ENCODE results near the gene LRCH2. TPM values are rescaled to one million over a fixed set of nuclear protein-coding genes. Genes with fewer than 3 reads are reported as not detected.

LRCH2 gene
- total and polyA plus RNA-seq, 2 of the 4 experiments (the other 2 are of a cell fraction) = 2.6 to 4.3 TPM

GRCh38 chrX:115138040-115138439 is 95.9 kb downstream of the LRCH2 start:
- no peak for ATAC-seq (ENCODE audit: low read depth)
- no peak overlapping the region for H3K27ac ChIP-seq (ENCODE audit: insufficient read depth, low read length)
- H2BK5ac ChIP-seq (ENCODE audit: low read depth, low read length, poor library complexity, severe bottlenecking) = no peak overlapping the region
- H3K79me1 ChIP-seq (ENCODE audit: low read depth in 1 of 2, low read length in 2 of 2) = no peaks in the 10 kb centered on the region
- no peak overlapping the region for H3K23ac ChIP-seq (ENCODE audit: low read depth, low read length)
- no peak for DNase-seq
- no peak overlapping the region for H3K4me2 ChIP-seq (ENCODE audit: low read depth, low read length)
- H4K5ac ChIP-seq (ENCODE audit: low read depth, low read length) = no peak overlapping the region
- H2AFZ ChIP-seq (replicated peaks; ENCODE audit: low read length, poor library complexity) = no peak overlapping the region
- WGBS, 2 experiments (ENCODE audit: extremely low coverage in 2 of 2, insufficient read length in 1 of 2) = no CpG with 5 or more reads among the region's 5 CpGs
- in situ Hi-C loops (cut with MboI; ENCODE audit: low sequenced_read_pairs) = loop anchor here (25.0 kb wide), 1 partner anchor 526 kb away; no protein-coding TSS in a partner anchor
- H3K9ac ChIP-seq (ENCODE audit: low read depth, low read length) = no peak overlapping the region
- H4K20me1 ChIP-seq (ENCODE audit: insufficient read depth, low read length) = no peaks in the 10 kb centered on the region
- peaks cover 2% of the 10 kb centered on the region; the same call in 1 of the 2 replicates for H3K9me3 ChIP-seq (ENCODE audit: control insufficient read depth, insufficient read depth, low read length)
- TF ChIP-seq CEBPB (IDR thresholded peaks at IDR 0.05; ENCODE audit: low read depth, low read length) = no peak
- dilution Hi-C loops (cut with HindIII; ENCODE audit: low sequenced_read_pairs, unreplicated experiment) = no loop called here
- no peak overlapping the region for H4K8ac ChIP-seq (ENCODE audit: low read depth in 2 of 2, low read length in 2 of 2)
- H4K91ac ChIP-seq (ENCODE audit: insufficient read depth, low read depth, low read length) = no peak overlapping the region
- H3K27me3 ChIP-seq (ENCODE audit: control insufficient read depth, insufficient read depth, low read length) = no peaks in the 10 kb centered on the region; the same call in 1 of the 2 replicates
- ChIA-PET CTCF (no interaction called here), POLR2A (ENCODE audit: unreplicated experiment) (no interaction called here)
- BruUV-seq (replicated peaks) = no TSS peak
- H3K36me3 ChIP-seq (ENCODE audit: control insufficient read depth, insufficient read depth, low read length) = peaks cover 5% of the 10 kb centered on the region; the same call in 1 of the 2 replicates
- H3K14ac ChIP-seq (replicated peaks; ENCODE audit: low read depth, low read length) = no peak overlapping the region
- no peak overlapping the region for H2AK5ac ChIP-seq (ENCODE audit: low read depth, low read length)
- H2BK15ac ChIP-seq (ENCODE audit: low read depth, low read length) = no peak overlapping the region
- H2BK20ac ChIP-seq (ENCODE audit: low read depth, low read length) = no peak overlapping the region
- no peak overlapping the region for H2BK120ac ChIP-seq (ENCODE audit: low read depth, low read length)
- no peak overlapping the region for H3K4me3 ChIP-seq (ENCODE audit: insufficient read depth, low read depth, low read length)
- H2AK9ac ChIP-seq (replicated peaks; ENCODE audit: low read depth, low read length, poor library complexity) = no peak overlapping the region
- H3K56ac ChIP-seq (ENCODE audit: extremely low read depth, insufficient read depth, low read length) = no peak overlapping the region
- no peaks in the 10 kb centered on the region; the same call in 1 of the 2 replicates for H3K9me1 ChIP-seq (ENCODE audit: insufficient read depth, low read length)
- H3K4me1 ChIP-seq (ENCODE audit: control insufficient read depth, insufficient read depth, low read length) = no peaks in the 10 kb centered on the region
- H3K18ac ChIP-seq (ENCODE audit: low read depth, low read length) = no peak overlapping the region
- H3K4ac ChIP-seq (ENCODE audit: low read depth, low read length) = no peak overlapping the region
- intact Hi-C loops (cut with micrococcal nuclease) = no loop called here
